Common myeloid progenitor, CD34-positive (primary cell): ENCODE data around the gene MUC20.
A peak's percentile ranks its signal among the peaks of the same experiment; 100 is the strongest.
"Not testable (repeated sequence)": the region's sequence is repeated elsewhere in the genome, so short reads cannot be mapped to it uniquely, and the experiment has no call there.

Experiments
- CTCF ChIA-PET: fragments of 350-600 bp; sonication (Branson Sonifier 250); formaldehyde crosslinking; loops from one replicate; lab custom pipeline; 2021; ENCODE audit warnings: antibody characterized with exemption; lab: Charles Lee
- POLR2A ChIA-PET: fragments of 350-600 bp; sonication (Branson Sonifier 250); formaldehyde crosslinking; loops from one replicate; lab custom pipeline; 2021; ENCODE audit warnings: antibody characterized with exemption; lab: Charles Lee
- DNase-seq, 3 donors: peaks; one replicate each; pipeline versions ENCODE4 v3.0.0 to v3.0.0-alpha.2; 2013
- H3K27ac ChIP-seq, 2 experiments: 1 replicate in 1 of 2; 2 replicates in 1 of 2; pipeline ENCODE4 v1.7.0; 2013; ENCODE audit warnings: inconsistent platforms in 2 of 2, low read length in 2 of 2, mild to moderate bottlenecking in 2 of 2, low read depth in 1 of 2, moderate library complexity in 1 of 2; ENCODE audit not compliant: severe bottlenecking in 2 of 2, insufficient read depth in 1 of 2, poor library complexity in 1 of 2
- H3K27me3 ChIP-seq, 5 experiments: replicated peaks in 2 of 5; 1 replicate in 3 of 5; 2 replicates in 2 of 5; pipeline versions ENCODE4 v1.6.1 to v1.7.0; 2013; ENCODE audit warnings: low read length in 4 of 5, mild to moderate bottlenecking in 2 of 5, moderate library complexity in 2 of 5, inconsistent platforms in 1 of 5; ENCODE audit not compliant: insufficient read depth in 5 of 5, control insufficient read depth in 4 of 5
- H3K36me3 ChIP-seq, 4 experiments: 1 replicate in 2 of 4; 2 replicates in 2 of 4; pipeline versions ENCODE4 v1.6.1 to v1.7.0; 2013; ENCODE audit warnings: low read length in 3 of 4, control low read depth in 1 of 4, mild to moderate bottlenecking in 1 of 4; ENCODE audit not compliant: control insufficient read depth in 4 of 4, insufficient read depth in 4 of 4
- H3K4me1 ChIP-seq, 4 experiments: 1 replicate in 3 of 4; 2 replicates in 1 of 4; pipeline versions ENCODE4 v1.6.1 to v1.7.1; 2013; ENCODE audit warnings: low read length in 3 of 4, mild to moderate bottlenecking in 3 of 4, control low read depth in 1 of 4, inconsistent platforms in 1 of 4, moderate library complexity in 1 of 4; ENCODE audit not compliant: control insufficient read depth in 4 of 4, insufficient read depth in 4 of 4; ENCODE audit errors: control extremely low read depth in 1 of 4
- H3K4me3 ChIP-seq, 7 experiments: 1 replicate in 4 of 7; 2 replicates in 3 of 7; pipeline versions ENCODE4 v1.5.1 to v1.7.0; 2013; ENCODE audit warnings: mild to moderate bottlenecking in 7 of 7, low read length in 6 of 7, moderate library complexity in 6 of 7, inconsistent platforms in 2 of 7, low read depth in 2 of 7, control low read depth in 1 of 7; ENCODE audit not compliant: insufficient read depth in 4 of 7, control insufficient read depth in 1 of 7; ENCODE audit errors: extremely low read depth in 1 of 7
- H3K9me3 ChIP-seq, 5 experiments: 1 replicate in 4 of 5; 2 replicates in 1 of 5; pipeline versions ENCODE4 v1.6.1 to v1.7.1; 2013; ENCODE audit warnings: low read length in 4 of 5, mild to moderate bottlenecking in 2 of 5, inconsistent platforms in 1 of 5, low read depth in 1 of 5, moderate library complexity in 1 of 5; ENCODE audit not compliant: control insufficient read depth in 4 of 5, insufficient read depth in 2 of 5; ENCODE audit errors: control extremely low read depth in 1 of 5
- WGBS: methylation state at CpG from one replicate; pipeline ENCODE4 v1.1.5; 2013; ENCODE audit not compliant: insufficient coverage; 5-methylcytosine and 5-hydroxymethylcytosine counted together

The MUC20 gene

DNA sequence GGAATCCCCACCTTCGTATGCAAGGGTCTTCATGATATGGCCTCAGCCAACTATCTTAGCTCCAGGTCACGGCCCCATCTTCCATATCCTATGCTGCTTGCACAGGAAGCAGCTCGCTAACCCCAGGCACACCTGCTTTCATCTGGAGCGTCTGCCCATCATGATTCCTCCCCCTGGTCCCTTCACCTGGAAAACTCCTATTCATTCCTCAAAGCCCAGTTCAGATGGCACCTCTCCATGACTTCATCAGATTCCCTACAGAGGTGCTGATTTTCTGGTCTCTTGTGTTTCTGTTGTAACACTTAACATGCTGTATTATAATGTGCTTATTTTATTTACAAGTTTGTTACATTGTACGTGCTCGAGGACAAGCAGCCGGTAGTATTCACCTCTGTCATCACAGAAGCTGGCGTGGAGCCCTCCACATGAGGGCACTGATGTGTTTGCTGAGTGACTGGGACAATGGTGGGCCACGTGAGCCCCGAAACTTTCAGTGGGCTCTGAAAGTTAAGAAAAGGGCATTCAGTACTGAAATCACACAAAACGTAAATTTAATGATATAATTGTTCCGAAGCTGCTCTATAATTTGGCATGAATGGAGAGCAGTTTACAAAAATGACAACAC is 16.2 kb downstream of the MUC20 start:
- WGBS, result 97% methylated on average over 10 of the region's 12 CpGs
- POLR2A ChIA-PET, result no interaction called here
- peaks cover 0 to 2% (median 0%) of the 10 kb centered on the region in 5 experiments for H3K27me3 ChIP-seq
- H3K4me3 ChIP-seq, result no peak overlapping the region
- no peaks in the 10 kb centered on the region for H3K4me1 ChIP-seq
- DNase-seq, result no peak
- no peak overlapping the region for H3K27ac ChIP-seq
- no peaks in the 10 kb centered on the region for H3K36me3 ChIP-seq
- CTCF ChIA-PET, result interaction anchor here (2.4 kb wide), 1 partner anchor 10 kb away, joined by 6 read pairs; no protein-coding TSS in a partner anchor
- H3K9me3 ChIP-seq, result no peaks in the 10 kb centered on the region

DNA sequence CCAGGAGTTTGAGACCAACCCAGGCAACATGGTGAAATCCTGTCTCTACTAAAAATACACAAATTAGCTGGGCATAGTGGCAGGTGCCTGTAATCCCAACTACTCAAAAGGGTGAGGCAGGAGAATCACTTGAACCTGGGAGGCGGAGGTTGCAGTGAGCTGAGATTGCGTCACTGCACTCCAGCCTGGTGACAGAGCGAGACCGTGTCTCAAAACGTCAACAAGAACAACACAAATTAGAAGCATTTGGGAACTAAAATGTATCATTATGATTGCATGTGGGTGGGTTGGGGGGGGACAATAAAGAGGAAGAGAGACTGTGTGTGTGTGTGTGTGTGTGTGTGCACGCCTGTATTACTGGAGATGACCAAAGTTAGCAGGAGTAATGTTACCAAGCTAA is 17.0 kb downstream of the MUC20 start:
- H3K4me1 ChIP-seq, H3K4me3 ChIP-seq, H3K36me3 ChIP-seq, H3K27ac ChIP-seq, H3K9me3 ChIP-seq, H3K27me3 ChIP-seq: not testable (repeated sequence)
- POLR2A ChIA-PET, result interaction anchor here (0.8 kb wide), 1 partner anchor 1789 kb away, joined by 3 read pairs; no protein-coding TSS in a partner anchor
- 97% methylated on average over 5 of the region's 6 CpGs for WGBS
- peak in 2 of 3 donors; percentile 19 to 23 for DNase-seq
- CTCF ChIA-PET, result interaction anchor here (1.7 to 2.4 kb wide), 2 partner anchors 9 to 17 kb away, joined by 6 read pairs; no protein-coding TSS in a partner anchor

DNA sequence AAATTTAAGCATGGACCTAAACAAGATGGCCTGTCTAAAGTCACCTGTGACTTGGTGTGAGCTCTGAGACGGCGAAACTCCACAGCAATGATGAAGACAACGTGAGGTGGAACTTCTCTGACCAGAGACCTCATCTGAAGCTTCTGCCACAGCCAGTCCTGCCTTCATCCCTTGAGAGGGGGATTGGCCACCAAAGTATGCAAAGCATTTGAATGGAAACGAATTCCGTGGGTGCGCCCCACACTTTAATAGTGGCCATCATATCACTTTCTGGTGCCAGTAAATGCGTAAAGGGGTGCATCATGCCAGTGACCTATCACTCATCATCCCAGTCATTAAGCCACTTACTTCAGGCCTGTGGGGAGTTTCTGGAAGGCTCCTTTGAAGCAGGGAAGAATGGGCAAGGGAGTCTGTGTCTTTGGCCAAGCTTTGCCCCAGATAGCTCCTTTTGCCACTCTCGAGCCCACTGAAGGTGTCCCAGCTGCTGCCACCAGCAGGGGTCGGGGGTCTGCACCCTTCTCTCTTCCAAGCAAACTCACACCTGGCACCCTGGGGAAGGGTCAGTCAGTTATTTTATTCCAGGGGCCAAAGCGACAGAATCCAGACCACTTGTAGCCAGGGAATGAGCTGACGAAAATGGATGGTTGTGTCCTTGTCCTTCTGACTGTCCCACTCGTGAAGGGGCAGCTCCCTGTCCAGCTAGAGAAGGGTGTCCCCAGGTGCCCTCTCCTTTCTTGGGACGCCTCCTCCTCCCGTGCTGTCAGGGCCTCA is 17.7 kb downstream of the MUC20 start:
- Histone ChIP-seq H3K27me3 (peaks cover 0 to 2% (median 0%) of the 10 kb centered on the region in 5 experiments), H3K4me3 (no peak overlapping the region), H3K9me3 (no peaks in the 10 kb centered on the region), H3K4me1 (no peaks in the 10 kb centered on the region), H3K27ac (no peak overlapping the region), H3K36me3 (no peaks in the 10 kb centered on the region)
- DNase-seq, result no peak
- ChIA-PET CTCF (interaction anchor here (1.7 to 2.4 kb wide), 2 partner anchors 9 to 16 kb away, joined by 6 read pairs; no protein-coding TSS in a partner anchor), POLR2A (interaction anchor here (0.8 kb wide), 1 partner anchor 1788 kb away, joined by 3 read pairs; no protein-coding TSS in a partner anchor)
- 95% methylated on average over 14 of the region's 14 CpGs for WGBS

DNA sequence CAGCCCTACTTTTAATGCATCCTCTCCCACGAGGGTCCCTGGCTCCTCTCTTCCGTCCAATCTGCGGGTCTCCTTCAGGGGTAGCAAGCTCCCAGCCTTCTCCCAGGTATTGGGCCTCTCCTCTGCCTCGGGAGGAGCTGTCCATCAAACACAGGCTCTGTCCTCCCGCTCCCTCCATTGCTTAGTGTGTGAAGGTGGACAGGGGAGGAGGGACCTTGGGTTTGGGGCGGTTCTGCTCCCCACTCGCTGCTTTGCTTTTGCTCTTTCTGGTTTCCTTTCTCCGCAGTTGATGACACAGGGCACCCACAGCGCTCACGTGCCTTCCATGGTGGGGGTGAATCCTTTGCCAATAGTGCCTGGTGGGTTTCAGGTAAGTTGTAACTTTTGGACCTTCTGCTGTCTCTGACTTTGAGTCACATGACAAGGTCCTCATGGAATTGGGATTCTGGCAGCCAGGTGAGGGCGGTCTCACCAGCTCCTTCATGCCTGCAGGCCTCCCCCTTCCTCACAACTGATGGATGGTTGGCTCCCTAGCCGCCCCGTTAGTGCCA is 18.9 kb downstream of the MUC20 start:
- peaks cover 0 to 2% (median 0%) of the 10 kb centered on the region in 5 experiments for H3K27me3 ChIP-seq
- 96% methylated on average over 8 of the region's 13 CpGs for WGBS
- DNase-seq, result no peak
- H3K4me1 ChIP-seq, result no peaks in the 10 kb centered on the region
- no peaks in the 10 kb centered on the region for H3K36me3 ChIP-seq
- CTCF ChIA-PET, result interaction anchor here (0.5 kb wide), 1 partner anchor 17 kb away, joined by 4 read pairs; no protein-coding TSS in a partner anchor
- H3K27ac ChIP-seq, result no peak overlapping the region
- POLR2A ChIA-PET, result no interaction called here
- no peak overlapping the region for H3K4me3 ChIP-seq
- H3K9me3 ChIP-seq, result no peaks in the 10 kb centered on the region

DNA sequence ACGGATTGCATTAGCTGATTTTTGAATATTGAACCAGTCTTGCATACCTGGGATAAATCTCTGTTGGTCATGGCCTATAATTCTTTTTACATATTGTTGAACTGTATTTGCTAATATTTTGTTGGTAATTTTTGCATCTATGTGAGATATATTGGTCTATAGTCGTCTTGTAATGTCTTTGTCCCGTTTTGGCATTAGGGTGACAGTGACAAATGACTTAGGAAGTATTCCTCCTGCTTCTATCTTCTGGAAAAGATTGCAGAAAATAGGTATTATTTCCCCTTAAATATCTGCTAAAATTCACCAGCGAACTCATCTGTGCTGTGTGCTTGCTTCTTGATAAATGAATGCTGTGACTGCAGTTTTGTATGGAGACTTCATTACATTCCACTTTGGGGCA is 23.7 kb downstream of the MUC20 start:
- Histone ChIP-seq H3K4me3 (no peak overlapping the region), H3K9me3 (no peaks in the 10 kb centered on the region), H3K27ac (no peak overlapping the region), H3K4me1 (peaks cover 0 to 10% (median 5%) of the 10 kb centered on the region in 4 experiments), H3K27me3 (peaks cover 0 to 7% (median 0%) of the 10 kb centered on the region in 5 experiments), H3K36me3 (no peaks in the 10 kb centered on the region)
- DNase-seq, result no peak
- CTCF ChIA-PET, result interaction anchor here (2.3 kb wide), 1 partner anchor 106 kb away, joined by 6 read pairs; no protein-coding TSS in a partner anchor
- 81% methylated on average over 2 of the region's 4 CpGs for WGBS
- POLR2A ChIA-PET, result no interaction called here

DNA sequence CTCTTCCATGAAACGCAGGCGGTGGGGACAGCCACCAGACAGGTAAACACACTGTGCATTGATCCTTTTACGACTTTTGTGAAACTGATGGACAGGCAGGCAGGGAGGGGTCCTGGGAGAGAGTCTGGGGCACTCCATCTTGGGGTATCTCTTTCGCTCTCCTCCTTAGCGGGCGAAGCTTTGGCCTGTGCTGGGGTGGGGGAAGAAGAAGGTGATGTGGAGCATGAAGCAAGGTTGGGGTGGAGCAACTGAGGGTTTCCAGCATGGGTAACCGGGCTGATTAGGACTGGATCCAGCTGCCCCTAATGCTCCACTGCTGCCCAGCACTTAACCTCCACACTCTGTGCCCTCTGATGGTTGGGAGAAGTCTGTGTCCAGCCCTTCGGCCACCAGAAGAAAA is 25.6 kb downstream of the MUC20 start:
- H3K27me3 ChIP-seq, result peaks cover 0 to 7% (median 0%) of the 10 kb centered on the region in 5 experiments
- no peaks in the 10 kb centered on the region for H3K9me3 ChIP-seq
- WGBS, result 95% methylated on average over 4 of the region's 8 CpGs
- no peak for DNase-seq
- no peaks in the 10 kb centered on the region for H3K36me3 ChIP-seq
- H3K4me3 ChIP-seq, result no peak overlapping the region
- peaks cover 0 to 10% (median 5%) of the 10 kb centered on the region in 4 experiments for H3K4me1 ChIP-seq
- no peak overlapping the region for H3K27ac ChIP-seq
- ChIA-PET CTCF (interaction anchor here (1.3 to 2.3 kb wide), 2 partner anchors 9 to 104 kb away, joined by 6 read pairs; no protein-coding TSS in a partner anchor), POLR2A (no interaction called here)
